HG03039 (cell line): ENCODE measurements around the gene LRRC56.
"Not testable (repeated sequence)": the region's sequence is repeated elsewhere in the genome, so short reads cannot be mapped to it uniquely, and the experiment has no call there.

Experiments
- ATAC-seq: cut with Tn5 transposase; IDR thresholded peaks from one replicate; pipeline ENCODE4 v1.9.1; 2021; ENCODE audit warnings: mild to moderate bottlenecking, moderate library complexity; ENCODE audit not compliant: unreplicated experiment

Gene LRRC56

GRCh38 chr11:501001-501682 lies 36.2 kb upstream of the LRRC56 start:
- no peak for ATAC-seq

GRCh38 chr11:501683-502287 lies 35.5 kb upstream of the LRRC56 start:
- no peak for ATAC-seq

- ATAC-seq = no peak
Observed at GRCh38 chr11:502288-503178, 34.8 kb upstream of the LRRC56 start.

- no peak for ATAC-seq
Observed at GRCh38 chr11:503179-503981, 33.9 kb upstream of the LRRC56 start.

- ATAC-seq = no peak
Observed at GRCh38 chr11:504053-504993, 33.0 kb upstream of the LRRC56 start.

GRCh38 chr11:504994-505344 lies 32.4 kb upstream of the LRRC56 start:
- ATAC-seq = no peak

- peak; percentile 56 for ATAC-seq
Observed at GRCh38 chr11:506238-506994, 30.9 kb upstream of the LRRC56 start.

GRCh38 chr11:506995-507726 lies 30.2 kb upstream of the LRRC56 start, which contains the start of gene RNH1:
Gene RNH1 (minus strand): TSS chr11:507242. CDS start chr11:502162, 5,080 bp downstream.
- ATAC-seq = peak; percentile 49

- no peak for ATAC-seq
Observed at GRCh38 chr11:507727-508515, 29.4 kb upstream of the LRRC56 start.

- ATAC-seq = no peak
Observed at GRCh38 chr11:508956-509355, 28.4 kb upstream of the LRRC56 start.

GRCh38 chr11:512761-513595 lies 24.3 kb upstream of the LRRC56 start:
- no peak for ATAC-seq

GRCh38 chr11:514606-515005 lies 22.7 kb upstream of the LRRC56 start:
- no peak for ATAC-seq

GRCh38 chr11:515131-515530 lies 22.2 kb upstream of the LRRC56 start:
- no peak for ATAC-seq

- no peak for ATAC-seq
Observed at GRCh38 chr11:516400-516799, 20.9 kb upstream of the LRRC56 start.

- ATAC-seq = not testable (repeated sequence)
Observed at GRCh38 chr11:516918-517685, 20.2 kb upstream of the LRRC56 start.
